Left kidney (tissue), 2 donors: ENCODE results near the gene SRPX2. TPM values are rescaled to one million over a fixed set of nuclear protein-coding genes. Genes with fewer than 3 reads are reported as not detected.
"Not testable (repeated sequence)": the region's sequence is repeated elsewhere in the genome, so short reads cannot be mapped to it uniquely, and the experiment has no call there.

Experiments
- DNase-seq: peaks from one replicate; pipeline ENCODE4 v3.0.0-alpha.2; 2013
- polyA plus RNA-seq: library from polyadenylated mRNA; unstranded; fragments of 120-200 nt; gene quantifications from one replicate; pipeline ENCODE4 v1.2.1, GENCODE V29; 2013; ENCODE audit not compliant: insufficient read length

Gene SRPX2
- polyA plus RNA-seq, 1 donor = 16.9 TPM

DNA sequence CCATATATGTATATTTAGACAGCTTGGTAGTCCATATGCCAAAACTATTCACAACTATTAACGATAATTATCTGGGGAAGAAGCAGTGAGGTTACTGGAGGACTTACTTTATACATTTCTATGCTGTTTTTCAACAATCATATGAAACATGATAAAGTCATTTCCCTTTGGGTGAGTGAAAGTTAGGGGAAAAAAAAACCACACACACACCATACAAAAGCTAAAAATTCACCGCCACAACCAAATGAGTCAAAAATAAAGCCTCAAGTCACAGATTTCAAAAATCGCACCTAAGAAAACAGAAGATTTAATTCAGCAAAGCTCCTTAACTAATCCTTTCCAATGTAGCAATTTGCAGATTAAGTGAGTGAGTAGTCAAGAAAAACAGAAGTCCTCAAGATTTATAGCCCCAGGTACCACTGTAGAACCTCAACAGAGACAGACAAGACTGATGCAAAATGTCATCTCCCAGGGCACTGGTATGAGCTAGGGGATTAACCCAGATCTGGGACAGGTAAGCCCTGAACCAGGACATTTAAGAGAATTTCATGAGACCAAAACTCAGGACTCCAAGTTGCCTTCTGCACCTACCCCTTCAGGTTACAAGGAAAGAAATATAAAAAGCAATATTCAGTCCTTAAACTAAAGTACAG is 52.8 kb downstream of the SRPX2 start:
- DNase-seq = no peak

DNA sequence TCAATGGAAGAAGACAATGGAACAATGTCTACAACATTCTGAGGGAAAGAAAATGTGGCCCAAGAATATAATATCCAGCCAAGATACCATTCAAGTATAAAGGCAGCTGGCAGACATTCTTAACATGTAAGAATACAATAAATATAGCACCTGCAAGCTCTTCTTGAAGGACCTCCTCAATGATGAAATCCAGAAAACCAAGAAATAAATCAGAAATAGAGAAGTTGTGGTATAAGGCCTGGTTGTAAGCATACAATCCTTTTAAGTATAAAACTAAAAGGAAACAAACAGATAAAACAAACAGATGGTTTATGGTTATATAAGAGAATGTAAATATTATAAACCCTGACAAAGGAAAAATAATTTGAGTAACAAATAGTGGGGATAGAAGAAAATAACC is 54.6 kb downstream of the SRPX2 start:
- DNase-seq = no peak

DNA sequence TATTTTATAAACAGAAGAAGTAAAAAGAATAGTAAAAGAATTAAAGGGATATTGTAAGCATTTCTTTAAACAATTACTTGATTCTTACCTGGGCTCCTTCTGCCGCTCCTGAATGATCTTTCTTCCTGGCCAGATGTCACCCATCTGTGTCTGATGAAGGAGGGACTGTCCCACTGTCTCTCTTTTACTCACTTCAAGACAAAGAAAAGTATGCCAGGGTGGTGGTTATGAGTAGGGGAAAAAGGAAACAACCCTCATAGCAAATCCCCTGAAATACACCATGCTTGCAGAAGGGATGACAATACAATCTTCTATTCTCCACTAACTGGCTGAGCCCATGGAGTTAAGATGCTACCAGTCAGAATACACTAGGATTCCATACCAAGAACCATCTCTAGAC is 56.8 kb downstream of the SRPX2 start:
- no peak for DNase-seq

DNA sequence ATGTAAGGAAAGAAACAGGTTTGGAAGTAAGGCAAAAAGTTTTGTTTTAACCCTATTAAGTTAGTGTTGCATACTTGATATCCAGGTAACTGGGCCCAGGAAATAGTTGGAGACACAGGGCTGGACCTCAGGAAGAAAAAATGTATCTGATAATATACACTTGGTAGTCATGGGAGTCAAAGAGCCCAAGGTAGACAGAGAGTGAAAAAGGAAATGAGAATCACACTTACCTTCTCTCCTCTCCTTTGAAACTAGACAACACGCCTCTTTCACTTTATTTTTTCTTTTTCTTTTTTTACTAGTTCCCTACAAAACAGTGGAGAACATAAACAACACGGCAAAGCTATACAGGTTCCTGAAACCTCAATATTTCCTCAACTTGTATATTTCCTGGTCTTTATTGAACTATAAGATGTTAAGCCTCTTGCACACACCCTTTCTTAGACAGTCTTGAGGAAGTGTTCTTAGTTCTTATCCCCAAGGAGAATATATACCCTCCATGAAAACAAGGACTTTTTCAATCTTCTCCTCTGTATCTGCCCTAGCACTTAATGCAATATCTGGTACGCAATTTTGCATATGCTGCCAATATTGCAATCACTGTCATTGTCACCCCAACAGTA is 60.7 kb downstream of the SRPX2 start:
- DNase-seq = no peak

DNA sequence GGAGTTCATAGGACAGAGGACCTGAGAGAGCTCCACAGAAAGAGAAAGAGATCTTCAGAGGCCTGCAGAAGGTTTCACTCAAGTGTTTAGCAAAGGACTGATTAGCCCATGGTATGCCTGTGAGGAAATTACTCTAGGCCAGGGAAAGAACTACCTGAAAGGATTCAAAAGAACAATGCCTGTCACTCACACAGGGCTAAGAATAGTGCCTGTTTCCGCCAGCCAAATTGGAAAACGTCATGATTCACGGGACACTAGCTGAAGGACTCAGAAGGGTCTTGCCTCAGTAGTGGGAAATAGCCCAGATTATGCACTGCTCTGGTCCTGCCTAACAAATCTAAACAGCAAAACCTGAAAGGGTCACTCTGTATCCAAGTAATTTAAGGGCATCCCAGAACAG is 66.8 kb downstream of the SRPX2 start:
- no peak for DNase-seq

- DNase-seq = no peak
Observed at GRCh38 chrX:100717363-100717762, 73.4 kb downstream of the SRPX2 start.

DNA sequence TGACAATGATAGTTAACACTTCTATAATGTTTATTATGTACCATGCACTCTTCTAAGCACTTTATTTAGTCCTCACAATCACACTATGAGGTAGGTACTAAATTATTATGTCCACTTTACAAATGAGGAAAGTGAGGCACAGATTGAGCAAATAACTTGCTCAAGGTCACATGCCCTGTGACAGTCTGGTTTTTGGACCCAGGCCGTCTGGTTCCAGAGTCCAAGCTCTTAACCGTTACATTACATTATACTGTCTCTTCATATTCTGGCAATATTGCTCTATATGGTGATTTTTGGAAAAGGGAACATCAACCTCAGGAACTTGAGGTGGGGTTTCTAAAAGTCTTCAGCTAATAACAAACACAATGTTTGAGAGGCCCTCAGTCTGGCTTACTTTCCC is 75.1 kb downstream of the SRPX2 start:
- no peak for DNase-seq

DNA sequence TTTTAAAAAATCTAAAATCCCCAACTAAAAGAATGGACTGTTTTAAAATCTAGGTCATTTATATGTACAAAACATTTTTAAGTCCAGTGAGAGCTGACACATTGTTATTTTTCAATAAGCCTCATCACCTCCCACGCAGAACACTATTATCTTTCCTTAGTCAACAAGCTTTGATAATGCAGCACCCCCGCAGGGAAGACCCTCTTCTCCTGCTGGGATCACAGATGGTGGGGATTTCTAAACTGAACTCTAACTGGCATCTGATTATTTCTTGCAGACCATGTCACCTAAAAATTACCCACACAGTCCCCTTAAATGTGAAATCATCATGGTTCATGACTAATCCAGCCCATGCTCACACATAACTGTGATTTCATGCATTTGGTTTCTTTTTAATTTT is 76.3 kb downstream of the SRPX2 start:
- DNase-seq = no peak

- DNase-seq = no peak
Observed at GRCh38 chrX:100721328-100721727, 77.3 kb downstream of the SRPX2 start.

DNA sequence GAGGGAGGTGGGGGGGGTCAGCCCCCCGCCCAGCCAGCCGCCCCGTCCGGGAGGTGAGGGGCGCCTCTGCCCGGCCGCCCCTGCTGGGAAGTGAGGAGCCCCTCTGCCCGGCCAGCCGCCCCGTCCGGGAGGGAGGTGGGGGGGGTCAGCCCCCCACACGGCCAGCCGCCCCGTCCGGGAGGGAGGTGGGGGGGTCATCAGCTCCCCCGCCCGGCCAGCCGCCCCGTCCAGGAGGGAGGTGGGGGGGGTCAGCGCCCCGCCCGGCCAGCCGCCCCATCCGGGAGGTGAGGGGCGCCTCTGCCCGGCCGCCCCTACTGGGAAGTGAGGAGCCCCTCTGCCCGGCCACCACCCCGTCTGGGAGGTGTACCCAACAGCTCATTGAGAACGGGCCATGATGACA is 80.0 kb downstream of the SRPX2 start:
- DNase-seq = not testable (repeated sequence)

Other genes with a start within 250 kb of the SRPX2 start
- gene PCDH19, start 233.9 kb upstream of the SRPX2 start, polyA plus RNA-seq = 2.2 TPM
- 3.5 TPM for gene TNMD, start 59.3 kb upstream of the SRPX2 start, polyA plus RNA-seq
- 173 TPM for gene TSPAN6, start 7.4 kb upstream of the SRPX2 start, polyA plus RNA-seq
- gene SYTL4, start 87.9 kb downstream of the SRPX2 start, polyA plus RNA-seq = 24.5 TPM
- gene CSTF2, start 176.2 kb downstream of the SRPX2 start, polyA plus RNA-seq = 24.2 TPM
- gene NOX1, start 230.2 kb downstream of the SRPX2 start, polyA plus RNA-seq = 0.93 TPM